ENCODE measurements around the gene ZNF280A.

DNA sequence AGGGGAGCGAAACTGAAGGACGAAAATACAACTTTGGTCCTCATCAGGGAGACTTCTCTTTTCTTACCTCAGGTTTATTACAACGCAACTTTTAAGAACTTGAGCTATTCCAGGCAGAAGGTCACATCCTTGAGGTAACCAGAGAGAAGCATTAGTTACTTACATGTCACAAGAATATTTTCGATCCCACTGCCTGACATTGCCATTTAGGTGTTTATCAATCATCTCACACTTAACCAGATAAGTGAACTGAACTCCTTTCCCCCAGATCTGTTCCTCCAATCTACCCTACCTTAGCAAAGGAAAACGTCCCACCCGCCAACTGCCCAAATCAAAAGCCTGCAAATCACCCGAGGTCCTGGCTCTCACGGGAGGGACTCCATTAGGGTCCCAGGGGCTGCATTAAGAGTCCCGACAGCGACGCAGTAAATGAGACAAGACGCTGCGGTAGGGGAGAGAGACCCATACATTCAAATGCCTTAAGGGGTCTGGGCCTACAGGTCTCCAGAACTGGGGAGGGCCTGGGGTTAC lies 12.3 kb downstream of the ZNF280A start:
- TF ChIP-seq, protein P1, sequence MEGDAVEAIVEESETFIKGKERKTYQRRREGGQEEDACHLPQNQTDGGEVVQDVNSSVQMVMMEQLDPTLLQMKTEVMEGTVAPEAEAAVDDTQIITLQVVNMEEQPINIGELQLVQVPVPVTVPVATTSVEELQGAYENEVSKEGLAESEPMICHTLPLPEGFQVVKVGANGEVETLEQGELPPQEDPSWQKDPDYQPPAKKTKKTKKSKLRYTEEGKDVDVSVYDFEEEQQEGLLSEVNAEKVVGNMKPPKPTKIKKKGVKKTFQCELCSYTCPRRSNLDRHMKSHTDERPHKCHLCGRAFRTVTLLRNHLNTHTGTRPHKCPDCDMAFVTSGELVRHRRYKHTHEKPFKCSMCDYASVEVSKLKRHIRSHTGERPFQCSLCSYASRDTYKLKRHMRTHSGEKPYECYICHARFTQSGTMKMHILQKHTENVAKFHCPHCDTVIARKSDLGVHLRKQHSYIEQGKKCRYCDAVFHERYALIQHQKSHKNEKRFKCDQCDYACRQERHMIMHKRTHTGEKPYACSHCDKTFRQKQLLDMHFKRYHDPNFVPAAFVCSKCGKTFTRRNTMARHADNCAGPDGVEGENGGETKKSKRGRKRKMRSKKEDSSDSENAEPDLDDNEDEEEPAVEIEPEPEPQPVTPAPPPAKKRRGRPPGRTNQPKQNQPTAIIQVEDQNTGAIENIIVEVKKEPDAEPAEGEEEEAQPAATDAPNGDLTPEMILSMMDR (IDR thresholded peaks at IDR 0.05) = no peak
- TF ChIP-seq ZFX (IDR thresholded peaks at IDR 0.05; ENCODE audit: borderline replicate concordance) = no peak
